Left ventricle myocardium inferior (tissue), 1 donor: ENCODE data around the gene PTPMT1. TPM values are rescaled to one million over a fixed set of nuclear protein-coding genes. Genes with fewer than 3 reads are reported as not detected.

Experiments used
- DNase-seq: peaks from one replicate; pipeline ENCODE4 v3.0.0-alpha.2; 2020
- H3K27ac ChIP-seq: fragments of 200-600 bp; replicated peaks from 2 replicates; pipeline ENCODE4 v1.8.0; 2021
- H3K27me3 ChIP-seq: fragments of 200-600 bp; 2 replicates; pipeline ENCODE4 v1.8.0; 2021; ENCODE audit warnings: low read depth
- H3K36me3 ChIP-seq: fragments of 200-600 bp; 2 replicates; pipeline ENCODE4 v1.8.0; 2021
- H3K4me1 ChIP-seq: fragments of 200-600 bp; 2 replicates; pipeline ENCODE4 v1.8.0; 2021
- H3K4me3 ChIP-seq: fragments of 200-600 bp; 2 replicates; pipeline ENCODE4 v1.8.0; 2021; ENCODE audit warnings: mild to moderate bottlenecking, moderate library complexity
- H3K9me3 ChIP-seq: fragments of 200-600 bp; replicated peaks from 2 replicates; pipeline ENCODE4 v1.8.0; 2021
- intact Hi-C: fragments of 100-400 bp; cut with micrococcal nuclease; formaldehyde crosslinking; loops from one replicate; pipeline ENCODE4 v1.11.0; 2022
- total RNA-seq: library from RNA; stranded (reverse); fragmentation: NEBNext Ultra II Directional; extraction: Animal tissue kit (Norgen Biotek cat#: 25700); gene quantifications from one replicate; pipeline ENCODE4 v1.2.1, GENCODE V29; 2021
- TF ChIP-seq, protein P1 (sequence below): fragments of 200-600 bp; IDR thresholded peaks from 2 replicates; pipeline ENCODE4 v1.8.0; 2021; ENCODE audit warnings: antibody characterized with exemption, mild to moderate bottlenecking, borderline replicate concordance
- donor health status: DM: no; HTN: yes; CAD: no; lungs with severe emphysema.

Gene PTPMT1
- total RNA-seq, 1 donor from 2014 or later = 23.6 TPM

DNA sequence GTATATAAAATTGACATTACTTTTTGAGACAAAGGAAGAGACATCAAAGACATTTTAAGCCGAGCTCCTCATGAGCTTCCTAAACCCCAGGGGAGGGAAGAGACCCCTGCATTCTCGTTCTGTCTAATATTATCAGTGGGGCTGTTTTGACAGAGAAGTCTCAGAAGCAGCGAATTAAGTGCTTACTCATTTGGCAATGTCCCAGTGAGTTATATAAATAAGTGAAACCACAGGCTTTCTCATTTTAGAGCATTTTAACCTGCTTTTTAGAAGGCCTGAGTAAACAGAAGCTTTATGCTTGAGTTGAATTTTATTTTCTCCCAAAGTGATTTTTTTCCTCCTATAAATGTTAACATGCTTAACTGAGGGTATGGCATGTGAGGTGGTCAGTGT lies 52.0 kb downstream of the PTPMT1 start:
- Histone ChIP-seq H3K4me1 (peaks cover 10% of the 10 kb centered on the region), H3K27me3 (no peaks in the 10 kb centered on the region), H3K9me3 (no peaks in the 10 kb centered on the region), H3K4me3 (no peak overlapping the region), H3K36me3 (peaks cover 57% of the 10 kb centered on the region), H3K27ac (peak overlapping the region; percentile 15)
- TF ChIP-seq, protein P1, sequence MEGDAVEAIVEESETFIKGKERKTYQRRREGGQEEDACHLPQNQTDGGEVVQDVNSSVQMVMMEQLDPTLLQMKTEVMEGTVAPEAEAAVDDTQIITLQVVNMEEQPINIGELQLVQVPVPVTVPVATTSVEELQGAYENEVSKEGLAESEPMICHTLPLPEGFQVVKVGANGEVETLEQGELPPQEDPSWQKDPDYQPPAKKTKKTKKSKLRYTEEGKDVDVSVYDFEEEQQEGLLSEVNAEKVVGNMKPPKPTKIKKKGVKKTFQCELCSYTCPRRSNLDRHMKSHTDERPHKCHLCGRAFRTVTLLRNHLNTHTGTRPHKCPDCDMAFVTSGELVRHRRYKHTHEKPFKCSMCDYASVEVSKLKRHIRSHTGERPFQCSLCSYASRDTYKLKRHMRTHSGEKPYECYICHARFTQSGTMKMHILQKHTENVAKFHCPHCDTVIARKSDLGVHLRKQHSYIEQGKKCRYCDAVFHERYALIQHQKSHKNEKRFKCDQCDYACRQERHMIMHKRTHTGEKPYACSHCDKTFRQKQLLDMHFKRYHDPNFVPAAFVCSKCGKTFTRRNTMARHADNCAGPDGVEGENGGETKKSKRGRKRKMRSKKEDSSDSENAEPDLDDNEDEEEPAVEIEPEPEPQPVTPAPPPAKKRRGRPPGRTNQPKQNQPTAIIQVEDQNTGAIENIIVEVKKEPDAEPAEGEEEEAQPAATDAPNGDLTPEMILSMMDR = no peak
- intact Hi-C loops = loop anchor here (10.0 kb wide), 1 partner anchor 153 kb away; no protein-coding TSS in a partner anchor
- DNase-seq = no peak

DNA sequence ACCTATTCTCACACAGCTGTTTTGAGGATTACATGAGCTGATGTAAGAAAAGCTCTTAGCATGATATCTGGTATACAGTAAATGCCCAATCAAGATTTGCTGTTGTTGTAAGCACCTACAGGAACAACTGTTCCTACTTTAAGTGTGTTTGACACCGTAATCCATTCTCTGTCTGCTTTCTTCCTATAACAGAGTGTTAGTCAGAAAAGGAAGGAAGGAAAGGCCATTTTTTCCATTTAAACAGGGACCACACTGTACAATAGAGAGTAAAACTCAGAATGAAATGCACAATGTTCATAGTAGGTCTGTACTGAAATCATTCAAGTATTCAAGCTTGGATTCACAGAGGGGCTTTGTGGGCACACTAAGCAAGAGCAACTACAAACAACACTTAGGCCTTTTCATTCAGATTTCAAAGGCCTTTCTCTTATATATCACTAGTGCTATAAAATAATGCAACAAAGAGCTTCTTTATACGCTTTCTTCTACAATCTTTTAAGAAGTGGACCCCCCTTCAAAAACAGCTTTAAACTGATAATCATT lies 55.5 kb downstream of the PTPMT1 start:
- Histone ChIP-seq H3K4me3 (no peak overlapping the region), H3K27ac (no peak overlapping the region), H3K4me1 (peaks cover 10% of the 10 kb centered on the region), H3K9me3 (no peaks in the 10 kb centered on the region), H3K27me3 (no peaks in the 10 kb centered on the region), H3K36me3 (peaks cover 92% of the 10 kb centered on the region)
- no peak for DNase-seq
- TF ChIP-seq, protein P1 = no peak
- intact Hi-C loops = no loop called here

Other genes with a start within 250 kb of the PTPMT1 start
- 2,538 TPM for gene MYBPC3, start 212.9 kb upstream of the PTPMT1 start, total RNA-seq
- 8.3 TPM for gene SPI1, start 187.1 kb upstream of the PTPMT1 start, total RNA-seq
- 36.5 TPM for gene SLC39A13, start 157.0 kb upstream of the PTPMT1 start, total RNA-seq
- gene PSMC3, start 139.2 kb upstream of the PTPMT1 start, total RNA-seq = 146 TPM
- gene RAPSN, start 116.5 kb upstream of the PTPMT1 start, total RNA-seq = 2.2 TPM
- 88.6 TPM for gene CELF1, start 12.5 kb upstream of the PTPMT1 start, total RNA-seq
- 14.2 TPM for gene KBTBD4, start 13.4 kb downstream of the PTPMT1 start, total RNA-seq
- gene NDUFS3, start 13.5 kb downstream of the PTPMT1 start, total RNA-seq = 296 TPM
- gene FAM180B, start 21.1 kb downstream of the PTPMT1 start, total RNA-seq = 0.22 TPM
- 0.58 TPM for gene C1QTNF4, start 28.8 kb downstream of the PTPMT1 start, total RNA-seq
- 93.7 TPM for gene MTCH2, start 77.0 kb downstream of the PTPMT1 start, total RNA-seq
- 0.38 TPM for gene AGBL2, start 149.8 kb downstream of the PTPMT1 start, total RNA-seq
- gene FNBP4, start 201.7 kb downstream of the PTPMT1 start, total RNA-seq = 39.0 TPM